Peyer's patch (tissue), 4 donors: ENCODE measurements around the gene PPP1R1B.

Experiments used
- CTCF ChIP-seq, 6 experiments: fragments of 450-650 bp in 4 of 6; fragments of 200-600 bp in 2 of 6; sonication (generic) in 1 of 6; IDR thresholded peaks; one replicate each; pipeline ENCODE4 v1.5.1; 2017 to 2019; ENCODE audit warnings: antibody characterized with exemption in 6 of 6, mild to moderate bottlenecking in 3 of 6, moderate library complexity in 1 of 6
- POLR2A ChIP-seq, 2 donors: fragments of 450-650 bp; IDR thresholded peaks; one replicate each; pipeline ENCODE4 v1.5.1; 2017; ENCODE audit warnings: antibody characterized with exemption in 2 of 2, mild to moderate bottlenecking in 2 of 2, moderate library complexity in 2 of 2

- TF ChIP-seq CTCF (IDR thresholded peaks at IDR 0.05) (no peak), POLR2A (IDR thresholded peaks at IDR 0.05) (no peak)
These were observed 40.7 kb downstream of the PPP1R1B start for GRCh38 chr17:39667262-39667944.
